ENCODE results near the gene REXO4. TPM values are rescaled to one million over a fixed set of nuclear protein-coding genes. Genes with fewer than 3 reads are reported as not detected.

REXO4 gene
- total and polyA plus RNA-seq, 2 of the 8 experiments (the other 6 are each of a cell fraction or from before 2014, with no cell fraction given), result 19.1 to 38.3 TPM

GRCh38 chr9:133440874-133441273 lies 23.1 kb upstream of the REXO4 start (continued):
- TF ChIP-seq CHD7 (IDR thresholded peaks at IDR 0.05; ENCODE audit: insufficient replicate concordance, low read length) (no peak), GABPA (IDR thresholded peaks at IDR 0.05; ENCODE audit: borderline replicate concordance, insufficient read depth, low read length) (no peak), RBBP5 (IDR thresholded peaks at IDR 0.05; ENCODE audit: borderline replicate concordance, low read depth, low read length) (no peak), BACH1 (IDR thresholded peaks at IDR 0.05; ENCODE audit: low read length) (no peak), KDM4A (IDR thresholded peaks at IDR 0.05; ENCODE audit: low read depth, low read length, severe bottlenecking) (no peak), SRF (IDR thresholded peaks at IDR 0.05; ENCODE audit: low read depth, low read length) (no peak), E2F6 (IDR thresholded peaks at IDR 0.05) (no peak), SIN3A (conservative IDR thresholded peaks at IDR 0.05 in 1 of 2, IDR thresholded peaks at IDR 0.05 in 1 of 2; ENCODE audit: low read depth in 1 of 2, low read length in 2 of 2) (no peak), BCL11A (IDR thresholded peaks at IDR 0.05; ENCODE audit: low read depth in 2 of 2, low read length in 2 of 2) (no peak), CBX8 (IDR thresholded peaks at IDR 0.05; ENCODE audit: borderline replicate concordance, low read depth, low read length) (no peak), SIX5 (IDR thresholded peaks at IDR 0.05; ENCODE audit: low read depth, low read length) (no peak)

Measured in H1 (cell line).